MM.1S (cell line): ENCODE results near the gene DHX9.

ENCODE experiments used
- CTCF ChIP-seq: fragments of 300-600 bp; sonication (generic); IDR thresholded peaks from 2 replicates; pipeline ENCODE4 v1.5.1; 2016; ENCODE audit warnings: antibody characterized with exemption, low read length, mixed read lengths
- EZH2 ChIP-seq: fragments of 300-600 bp; sonication (generic); optimal IDR thresholded peaks from 2 replicates; pipeline ENCODE3; 2017; ENCODE audit warnings: low read depth, mild to moderate bottlenecking, antibody characterized with exemption, low read length, mixed read lengths
- EZH2phosphoT487 ChIP-seq: fragments of 300-600 bp; sonication (generic); IDR thresholded peaks from 2 replicates; pipeline ENCODE4 v1.6.1; 2018; ENCODE audit warnings: antibody characterized with exemption, low read length

GRCh38 chr1:182826892-182827291 lies 12.3 kb upstream of the DHX9 start:
- TF ChIP-seq CTCF (no peak), EZH2phosphoT487 (no peak), EZH2 (no peak)
